Cardiac muscle cell (in vitro differentiated cells and primary cell): ENCODE measurements around the gene SEPSECS. TPM values are rescaled to one million over a fixed set of nuclear protein-coding genes. Genes with fewer than 3 reads are reported as not detected.

Source experiments
- DNase-seq, 2 donors: peaks; one replicate each; pipeline versions ENCODE4 v3.0.0 to v3.0.0-alpha.2; 2010 to 2017; ENCODE audit warnings: low read depth in 1 of 2, low spot score in 1 of 2
- H3K27ac ChIP-seq: fragments of 200-600 bp; sonication (generic); 2 replicates; pipeline ENCODE4 v1.5.1; 2016
- H3K27me3 ChIP-seq: fragments of 200-600 bp; sonication (generic); 2 replicates; pipeline ENCODE4 v1.6.0; 2016; ENCODE audit warnings: control low read depth
- H3K36me3 ChIP-seq: fragments of 200-600 bp; sonication (generic); 2 replicates; pipeline ENCODE4 v1.5.1; 2016; ENCODE audit warnings: control low read depth
- H3K4me1 ChIP-seq: fragments of 200-600 bp; sonication (generic); 2 replicates; pipeline ENCODE4 v1.8.1; 2017; ENCODE audit warnings: low read depth, mild to moderate bottlenecking, mixed run types
- H3K4me3 ChIP-seq: fragments of 200-600 bp; sonication (generic); 2 replicates; pipeline ENCODE4 v1.5.1; 2016; ENCODE audit warnings: mild to moderate bottlenecking
- H3K9me3 ChIP-seq: fragments of 200-600 bp; sonication (generic); 2 replicates; pipeline ENCODE4 v1.5.1; 2017; ENCODE audit warnings: low read depth, mild to moderate bottlenecking, control low read depth
- CTCF ChIP-seq: IDR thresholded peaks from 2 replicates; pipeline ENCODE4 v1.5.1; 2012; ENCODE audit warnings: low read depth, mild to moderate bottlenecking, low read length
- polyA plus RNA-seq: library from polyadenylated mRNA; unstranded; fragments of >200 nt; fragmentation: Nextera tagmentation; extraction: Ambion mirVana; gene quantifications from 2 replicates; pipeline ENCODE4 v1.2.1, GENCODE V29; 2016
- total RNA-seq: library from RNA; depleted of rRNA; stranded (reverse); fragments of >200 nt; gene quantifications from 2 replicates; pipeline ENCODE4 v1.2.3, GENCODE V29; 2016

The SEPSECS gene
- total and polyA plus RNA-seq, 2 experiments from 2014 or later = 3.6 to 6.3 TPM

DNA sequence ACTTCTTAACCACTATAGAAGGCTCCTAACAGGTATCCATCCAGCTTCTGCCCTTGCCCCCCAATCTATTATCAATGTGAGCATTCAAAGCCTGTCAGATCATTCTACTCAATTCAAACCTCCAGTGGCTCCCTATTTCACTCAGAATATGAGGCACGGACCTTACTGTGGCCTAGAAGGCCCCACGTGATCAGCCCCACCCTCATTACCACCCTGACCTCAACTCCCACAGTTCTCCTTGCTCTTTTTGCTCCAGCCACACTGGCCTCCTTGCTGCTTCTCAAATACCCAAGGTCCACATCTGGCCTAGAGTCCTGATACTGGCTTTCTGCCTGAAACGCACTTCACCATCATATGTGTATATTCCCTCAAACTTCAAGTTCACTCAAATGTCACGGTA, 18.7 kb downstream of the SEPSECS start:
- Histone ChIP-seq H3K4me3 (no peak overlapping the region), H3K36me3 (no peaks in the 10 kb centered on the region), H3K4me1 (peaks cover 4% of the 10 kb centered on the region), H3K27ac (no peak overlapping the region), H3K27me3 (no peaks in the 10 kb centered on the region), H3K9me3 (no peaks in the 10 kb centered on the region)
- TF ChIP-seq CTCF = no peak
- DNase-seq = no peak

- H3K27me3 ChIP-seq = no peaks in the 10 kb centered on the region
- DNase-seq = no peak
- no peak overlapping the region for H3K4me3 ChIP-seq
- peaks cover 11% of the 10 kb centered on the region for H3K4me1 ChIP-seq
- no peaks in the 10 kb centered on the region for H3K9me3 ChIP-seq
- H3K36me3 ChIP-seq = no peaks in the 10 kb centered on the region
- TF ChIP-seq CTCF = no peak
- H3K27ac ChIP-seq = no peak overlapping the region
Observed at GRCh38 chr4:25133132-25133531, 27.1 kb downstream of the SEPSECS start.

DNA sequence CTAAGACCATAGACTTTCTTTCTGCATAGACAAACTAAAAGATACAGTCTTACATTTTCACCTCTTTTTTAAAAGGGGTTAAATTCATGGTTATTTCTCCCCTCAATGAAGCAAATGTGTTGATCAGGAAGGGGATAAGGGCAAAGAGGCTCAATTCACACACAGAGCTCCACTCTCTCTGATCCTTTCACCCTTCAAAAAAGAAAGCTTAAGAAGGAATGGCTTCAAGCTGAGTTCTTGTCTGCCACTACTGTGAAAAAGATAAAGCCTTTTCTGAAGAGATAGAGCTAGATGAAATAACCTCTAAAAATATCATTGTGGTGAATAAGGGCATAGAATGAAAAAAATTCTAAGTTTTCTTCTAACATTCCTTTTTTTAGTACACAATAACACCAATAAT, 28.3 kb downstream of the SEPSECS start:
- no peak for DNase-seq
- Histone ChIP-seq H3K36me3 (no peaks in the 10 kb centered on the region), H3K27ac (peak overlapping the region; percentile 74), H3K27me3 (no peaks in the 10 kb centered on the region), H3K4me1 (peaks cover 11% of the 10 kb centered on the region), H3K4me3 (no peak overlapping the region), H3K9me3 (no peaks in the 10 kb centered on the region)
- TF ChIP-seq CTCF = no peak

- H3K4me3 ChIP-seq = no peak overlapping the region
- TF ChIP-seq CTCF = no peak
- peak overlapping the region; percentile 74 for H3K27ac ChIP-seq
- H3K36me3 ChIP-seq = no peaks in the 10 kb centered on the region
- peaks cover 11% of the 10 kb centered on the region for H3K4me1 ChIP-seq
- no peak for DNase-seq
- no peaks in the 10 kb centered on the region for H3K27me3 ChIP-seq
- H3K9me3 ChIP-seq = no peaks in the 10 kb centered on the region
Observed at GRCh38 chr4:25131381-25131780, 28.9 kb downstream of the SEPSECS start.

GRCh38 chr4:25129917-25130316, 30.3 kb downstream of the SEPSECS start:
- DNase-seq = no peak
- Histone ChIP-seq H3K27me3 (no peaks in the 10 kb centered on the region), H3K36me3 (no peaks in the 10 kb centered on the region), H3K9me3 (no peaks in the 10 kb centered on the region), H3K4me3 (no peak overlapping the region), H3K4me1 (peaks cover 11% of the 10 kb centered on the region), H3K27ac (no peak overlapping the region)
- no peak for TF ChIP-seq CTCF

DNA sequence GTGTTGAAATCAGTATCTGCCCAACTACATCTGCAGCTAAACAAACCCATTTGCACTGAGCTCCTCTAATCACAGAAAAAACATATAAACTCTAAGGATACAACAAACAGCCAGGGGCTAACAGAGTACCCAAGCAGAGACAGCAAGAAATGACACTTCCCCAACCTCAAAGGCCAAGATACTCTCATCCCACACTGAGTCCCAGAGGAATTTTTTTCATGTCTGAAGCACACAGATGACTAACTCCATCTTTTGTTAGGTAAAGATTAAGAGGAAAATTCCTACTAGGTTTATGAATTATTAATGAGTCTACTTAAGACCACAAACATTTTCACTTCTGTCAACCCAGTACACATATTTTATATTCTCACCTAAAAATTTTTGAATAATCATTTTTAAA, 31.6 kb downstream of the SEPSECS start:
- Histone ChIP-seq H3K4me1 (peaks cover 11% of the 10 kb centered on the region), H3K4me3 (no peak overlapping the region), H3K36me3 (no peaks in the 10 kb centered on the region), H3K27me3 (no peaks in the 10 kb centered on the region), H3K27ac (no peak overlapping the region), H3K9me3 (no peaks in the 10 kb centered on the region)
- TF ChIP-seq CTCF = no peak
- DNase-seq = no peak
